Thoracic aorta (tissue), 2 donors: ENCODE data around the gene PLEKHA6. TPM values are rescaled to one million over a fixed set of nuclear protein-coding genes. Genes with fewer than 3 reads are reported as not detected.

ENCODE experiments used
- ATAC-seq: fragments of 150-250 bp; one replicate; pipeline ENCODE4 v1.8.0; 2017; ENCODE audit warnings: low read depth; ENCODE audit not compliant: insufficient number of reproducible peaks, low FRiP score
- DNase-seq: peaks from one replicate; pipeline ENCODE4 v3.0.0-alpha.2; 2020; ENCODE audit warnings: low spot score
- H3K27ac ChIP-seq, 2 donors: fragments of 200-600 bp; sonication (generic); 1 replicate in 1 of 2; 2 replicates in 1 of 2; pipeline ENCODE4 v1.5.1; 2016; ENCODE audit warnings: mild to moderate bottlenecking in 2 of 2, moderate library complexity in 2 of 2
- H3K27me3 ChIP-seq: fragments of 200-600 bp; sonication (generic); replicated peaks from 2 replicates; pipeline ENCODE4 v1.6.0; 2016; ENCODE audit warnings: mild to moderate bottlenecking; ENCODE audit not compliant: insufficient read depth
- H3K36me3 ChIP-seq: fragments of 200-600 bp; sonication (generic); one replicate; pipeline ENCODE4 v1.5.1; 2016
- H3K4me1 ChIP-seq, 2 donors: fragments of 200-600 bp; sonication (generic); 1 replicate in 1 of 2; 2 replicates in 1 of 2; pipeline versions ENCODE4 v1.5.1 to v1.6.0; 2016; ENCODE audit warnings: low read depth in 2 of 2, mild to moderate bottlenecking in 1 of 2; ENCODE audit not compliant: control insufficient read depth in 1 of 2
- H3K4me3 ChIP-seq: fragments of 200-600 bp; sonication (generic); 2 replicates; pipeline ENCODE4 v1.5.1; 2016; ENCODE audit warnings: mild to moderate bottlenecking
- H3K9me3 ChIP-seq: fragments of 200-600 bp; sonication (generic); 2 replicates; pipeline ENCODE4 v1.5.1; 2016
- CTCF ChIP-seq: fragments of 200-600 bp; sonication (generic); IDR thresholded peaks from one replicate; pipeline ENCODE4 v1.5.1; 2019; ENCODE audit warnings: antibody characterized with exemption
- total RNA-seq, 2 donors: library from RNA; depleted of rRNA; stranded (reverse); fragments of >200 nt; gene quantifications; one replicate each; pipeline versions ENCODE4 v1.1.0 to v1.2.3, GENCODE V29; 2016

The PLEKHA6 gene
- total RNA-seq, 2 donors from 2014 or later = 5.1 to 6.9 TPM

GRCh38 chr1:204400882-204401510, 41.3 kb upstream of the PLEKHA6 start:
- Histone ChIP-seq H3K9me3 (no peaks in the 10 kb centered on the region), H3K27ac (no peak overlapping the region), H3K4me1 (peaks cover 19 to 20% of the 10 kb centered on the region in 2 donors), H3K4me3 (no peak overlapping the region), H3K27me3 (no peaks in the 10 kb centered on the region), H3K36me3 (peaks cover 41% of the 10 kb centered on the region)
- DNase-seq (no peak), ATAC-seq (no peak)
- TF ChIP-seq CTCF = no peak

GRCh38 chr1:204398197-204399125, 38.7 kb upstream of the PLEKHA6 start:
- ATAC-seq = no peak
- no peak for DNase-seq
- Histone ChIP-seq H3K27me3 (no peaks in the 10 kb centered on the region), H3K4me3 (no peak overlapping the region), H3K4me1 (no peaks in the 10 kb centered on the region), H3K27ac (no peak overlapping the region), H3K36me3 (peaks cover 31% of the 10 kb centered on the region), H3K9me3 (no peaks in the 10 kb centered on the region)
- TF ChIP-seq CTCF = peak; percentile 72

GRCh38 chr1:204396015-204396583, 36.4 kb upstream of the PLEKHA6 start:
- no peak overlapping the region for H3K27ac ChIP-seq
- no peak for ATAC-seq

GRCh38 chr1:204391629-204392028, 31.9 kb upstream of the PLEKHA6 start:
- Histone ChIP-seq H3K27me3 (no peaks in the 10 kb centered on the region), H3K36me3 (no peaks in the 10 kb centered on the region), H3K27ac (no peak overlapping the region), H3K9me3 (no peaks in the 10 kb centered on the region), H3K4me3 (no peak overlapping the region), H3K4me1 (no peaks in the 10 kb centered on the region)
- ATAC-seq = no peak
- no peak for DNase-seq
- TF ChIP-seq CTCF = no peak

More at GRCh38 chr1:204396015-204396583, 36.4 kb upstream of the PLEKHA6 start:
- TF ChIP-seq CTCF = no peak
- H3K27me3 ChIP-seq = no peaks in the 10 kb centered on the region
- no peaks in the 10 kb centered on the region for H3K4me1 ChIP-seq
- peaks cover 23% of the 10 kb centered on the region for H3K36me3 ChIP-seq
- no peak for DNase-seq
- H3K9me3 ChIP-seq = no peaks in the 10 kb centered on the region
- no peak overlapping the region for H3K4me3 ChIP-seq
